ENCODE results near the gene WEE2.

- TF ChIP-seq CTCF (conservative IDR thresholded peaks at IDR 0.05) = no peak
- TF ChIP-seq ZFX (IDR thresholded peaks at IDR 0.05) = no peak
Observed at GRCh38 chr7:141709318-141709717, 1.2 kb downstream of the WEE2 start.

Data from C4-2B (cell line).